Stimulated activated naive CD8-positive, alpha-beta T cell treated with anti-CD3 and anti-CD28 coated beads, Interleukin-15, amount 100 ng/mL, for 72 hours (primary cell): ENCODE results near the gene KIF25.

Experiments used
- ATAC-seq: fragments of 150-1000 bp; cut with Tn5 transposase; 2 replicates; pipeline ENCODE4 v1.10.0; 2021; ENCODE audit warnings: mild to moderate bottlenecking, moderate library complexity
- DNase-seq, 2 donors: peaks; one replicate each; pipeline ENCODE4 v3.0.0; 2021 to 2022
- H3K27ac Mint-ChIP-seq, 2 donors: one replicate each; pipeline ENCODE4 v1.8.0; 2022; ENCODE audit warnings: mild to moderate bottlenecking in 2 of 2, mixed read lengths in 2 of 2, moderate library complexity in 2 of 2
- H3K27me3 Mint-ChIP-seq: one replicate; pipeline ENCODE4 v1.8.0; 2022; ENCODE audit warnings: mixed read lengths
- H3K4me1 Mint-ChIP-seq: one replicate; pipeline ENCODE4 v1.8.0; 2022; ENCODE audit warnings: mild to moderate bottlenecking, mixed read lengths
- H3K4me3 Mint-ChIP-seq, 2 donors: one replicate each; pipeline ENCODE4 v1.8.0; 2022; ENCODE audit warnings: mild to moderate bottlenecking in 2 of 2, mixed read lengths in 2 of 2, moderate library complexity in 1 of 2
- H3K9me3 Mint-ChIP-seq, 2 donors: one replicate each; pipeline ENCODE4 v1.8.0; 2022; ENCODE audit warnings: mixed read lengths in 2 of 2

The KIF25 gene

GRCh38 chr6:168042426-168043192, 45.1 kb downstream of the KIF25 start:
- Mint-ChIP-seq H3K4me3 (no peak overlapping the region), H3K27ac (no peak overlapping the region), H3K9me3 (peaks cover 6 to 39% of the 10 kb centered on the region in 2 donors), H3K4me1 (no peaks in the 10 kb centered on the region), H3K27me3 (peaks cover 11% of the 10 kb centered on the region)
- ATAC-seq (no peak), DNase-seq (no peak)

DNA sequence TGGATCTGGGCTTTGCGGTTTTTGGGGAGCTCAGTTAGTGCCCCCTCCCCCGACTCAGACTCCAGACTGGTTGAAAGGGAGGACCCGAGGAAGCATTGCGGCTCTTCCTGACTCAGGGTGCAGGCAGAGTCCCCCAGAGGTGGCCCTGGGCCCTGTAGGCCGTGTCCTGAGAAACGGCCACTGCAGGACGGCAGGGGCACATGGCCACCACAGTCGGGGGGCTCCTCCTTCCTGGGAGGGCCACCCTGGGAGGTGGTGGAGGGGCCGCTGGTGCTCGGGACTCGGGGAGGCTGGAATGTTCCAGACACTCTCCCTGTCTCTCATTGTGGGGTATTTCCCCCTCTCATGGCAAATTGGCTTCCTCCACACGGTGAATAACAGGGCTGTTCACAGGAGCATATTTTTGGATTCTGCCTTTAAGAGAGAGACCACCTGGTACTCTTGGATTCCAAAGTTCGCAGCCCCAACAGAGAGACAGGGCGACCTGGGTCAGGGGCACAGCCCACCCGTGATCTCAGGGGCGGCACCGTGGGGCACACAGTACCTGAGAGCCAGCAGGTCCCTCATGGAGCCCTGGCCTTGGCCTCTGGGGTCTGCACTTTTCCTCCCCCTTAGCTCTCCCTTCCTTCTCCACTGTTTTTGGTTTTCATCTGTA, 45.8 kb downstream of the KIF25 start:
- H3K27ac Mint-ChIP-seq = no peak overlapping the region
- ATAC-seq = peak; percentile 34
- no peak for DNase-seq
- peaks cover 4% of the 10 kb centered on the region for H3K27me3 Mint-ChIP-seq
- no peak overlapping the region for H3K4me3 Mint-ChIP-seq
- no peaks in the 10 kb centered on the region for H3K4me1 Mint-ChIP-seq
- H3K9me3 Mint-ChIP-seq = peaks cover 4 to 37% of the 10 kb centered on the region in 2 donors

- Mint-ChIP-seq H3K9me3 (peaks cover 0 to 32% of the 10 kb centered on the region in 2 donors), H3K27me3 (no peaks in the 10 kb centered on the region), H3K27ac (no peak overlapping the region), H3K4me1 (no peaks in the 10 kb centered on the region), H3K4me3 (no peak overlapping the region)
- ATAC-seq (no peak), DNase-seq (no peak)
Observed at GRCh38 chr6:168043848-168044415, 46.5 kb downstream of the KIF25 start.

DNA sequence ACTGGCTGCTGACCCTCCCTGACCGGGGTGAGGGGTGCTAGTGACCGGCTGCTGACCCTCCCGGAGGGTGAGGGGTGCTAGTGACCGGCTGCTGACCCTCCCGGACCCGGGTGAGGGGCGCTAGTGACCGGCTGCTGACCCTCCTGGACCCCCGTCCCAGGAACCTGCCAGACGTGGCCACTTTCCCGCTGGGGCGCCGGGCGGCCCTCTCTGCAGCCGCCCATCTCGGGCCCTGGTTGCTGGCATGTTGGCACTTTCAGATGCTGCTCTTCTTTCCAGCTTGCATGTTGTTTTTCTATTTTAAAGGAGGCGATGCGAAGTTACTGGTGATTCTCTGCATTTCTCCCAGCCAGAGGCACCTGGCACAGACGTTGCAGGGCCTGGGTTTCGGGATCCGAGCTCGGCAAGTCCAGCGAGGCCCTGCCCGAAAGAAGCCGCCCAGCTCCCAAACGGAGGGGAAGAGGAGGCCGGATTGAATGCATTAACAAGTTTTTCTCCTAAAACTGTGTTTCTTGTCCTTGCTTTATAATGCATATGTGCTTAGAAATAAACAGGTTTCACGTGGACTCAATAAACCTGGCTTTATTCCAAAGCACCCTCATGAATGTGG, 47.2 kb downstream of the KIF25 start:
- Mint-ChIP-seq H3K4me3 (no peak overlapping the region), H3K4me1 (no peaks in the 10 kb centered on the region), H3K9me3 (peaks cover 0 to 32% of the 10 kb centered on the region in 2 donors), H3K27me3 (no peaks in the 10 kb centered on the region), H3K27ac (no peak overlapping the region)
- no peak for ATAC-seq
- no peak for DNase-seq

DNA sequence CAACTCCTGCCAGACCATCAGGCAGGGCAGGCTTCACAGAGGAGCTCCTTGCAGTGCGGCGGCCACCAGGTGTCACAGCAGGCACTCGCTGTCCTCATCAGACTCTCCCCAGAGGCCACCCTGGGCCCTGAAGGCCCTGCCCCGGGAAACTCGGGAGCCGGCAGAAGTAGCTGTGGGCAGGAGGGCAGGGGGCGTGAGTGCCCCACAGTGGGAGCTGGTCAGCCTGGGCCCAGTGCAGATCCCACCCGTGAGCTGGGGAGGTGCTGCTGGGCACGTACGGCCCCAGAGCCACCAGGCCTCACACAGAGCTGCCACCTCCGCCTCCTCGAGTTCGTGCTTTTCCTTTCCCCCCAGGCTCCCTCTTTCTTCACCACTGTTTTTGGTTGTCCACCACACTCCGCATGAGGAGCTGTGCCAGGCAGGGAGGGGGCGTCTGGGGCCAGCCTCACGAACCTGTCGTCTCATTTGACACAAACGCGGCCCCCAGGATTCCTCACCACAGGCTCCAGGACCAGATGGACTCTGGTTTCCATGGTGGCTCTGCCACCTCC, 47.7 kb downstream of the KIF25 start:
- H3K9me3 Mint-ChIP-seq = peaks cover 0 to 26% of the 10 kb centered on the region in 2 donors
- H3K4me3 Mint-ChIP-seq = no peak overlapping the region
- H3K4me1 Mint-ChIP-seq = no peaks in the 10 kb centered on the region
- DNase-seq (no peak), ATAC-seq (no peak)
- no peak overlapping the region for H3K27ac Mint-ChIP-seq
- no peaks in the 10 kb centered on the region for H3K27me3 Mint-ChIP-seq

- DNase-seq (no peak), ATAC-seq (peak; percentile 3)
- Mint-ChIP-seq H3K4me3 (no peak overlapping the region), H3K4me1 (no peaks in the 10 kb centered on the region), H3K27me3 (no peaks in the 10 kb centered on the region), H3K9me3 (peaks cover 0 to 19% of the 10 kb centered on the region in 2 donors), H3K27ac (no peak overlapping the region)
Observed at GRCh38 chr6:168045706-168046620, 48.5 kb downstream of the KIF25 start.

DNA sequence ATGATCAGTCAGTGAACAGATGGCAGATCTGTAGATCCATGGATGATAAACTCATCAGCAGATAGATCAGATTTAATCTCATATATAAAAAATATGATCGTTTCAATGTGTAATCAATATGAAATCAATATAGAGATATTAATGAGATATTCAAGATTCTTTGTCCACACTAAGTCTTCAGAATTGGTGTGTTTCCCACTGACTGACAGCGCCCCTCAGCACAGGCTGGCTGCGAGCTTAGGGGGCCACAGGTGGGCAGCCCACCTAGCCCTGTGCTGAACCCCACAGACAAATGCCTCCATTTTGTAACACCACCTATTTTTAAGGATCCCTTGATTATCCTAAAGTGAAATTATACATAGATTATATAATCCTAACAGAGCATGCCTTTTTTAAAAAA, 49.2 kb downstream of the KIF25 start:
- DNase-seq (no peak), ATAC-seq (no peak)
- no peak overlapping the region for H3K27ac Mint-ChIP-seq
- no peak overlapping the region for H3K4me3 Mint-ChIP-seq
- H3K27me3 Mint-ChIP-seq = no peaks in the 10 kb centered on the region
- no peaks in the 10 kb centered on the region for H3K4me1 Mint-ChIP-seq
- peaks cover 0 to 11% of the 10 kb centered on the region in 2 donors for H3K9me3 Mint-ChIP-seq

DNA sequence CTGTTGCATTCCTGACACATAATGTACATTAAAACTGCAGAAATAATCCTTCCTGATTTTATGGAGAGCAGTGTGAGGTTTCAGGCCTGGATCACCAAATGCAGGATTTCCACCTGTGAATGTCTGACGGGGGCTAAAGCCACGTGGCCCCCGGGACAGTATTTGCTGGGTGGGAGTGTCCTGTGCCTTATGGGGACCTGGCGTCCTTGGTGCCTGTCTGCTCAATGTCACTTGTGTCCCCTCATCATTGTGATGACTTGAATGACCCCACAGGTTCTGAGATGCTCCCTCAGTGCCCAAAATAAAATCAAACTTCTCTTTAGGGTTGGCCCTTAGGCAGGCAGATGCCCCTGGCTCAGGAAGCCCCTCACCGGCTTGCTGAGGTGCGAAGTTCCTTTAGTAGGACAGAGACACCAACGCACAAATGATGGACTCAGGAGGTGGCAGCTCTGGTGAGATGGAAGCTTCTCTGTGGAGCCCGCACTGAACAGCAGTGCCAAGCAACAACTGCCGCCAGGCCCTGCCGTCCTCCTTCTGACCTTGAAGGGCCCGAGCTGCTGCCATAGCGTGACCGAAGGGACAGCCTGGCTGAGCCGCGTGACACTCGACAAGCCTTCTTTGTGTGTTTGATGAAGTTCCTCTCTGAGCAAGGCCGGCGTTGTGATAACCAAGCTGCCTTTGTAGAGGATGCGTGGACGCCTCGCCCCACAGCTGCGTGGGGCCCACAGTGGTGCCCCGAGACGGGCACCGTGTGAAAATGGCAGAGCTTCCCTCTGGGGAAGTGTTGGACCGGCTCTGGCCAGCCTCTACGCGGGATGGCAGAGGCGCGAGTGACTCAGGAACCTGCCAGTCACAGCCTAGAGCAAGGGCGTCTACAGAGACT, 50.6 kb downstream of the KIF25 start:
- H3K27ac Mint-ChIP-seq = peak overlapping the region in 1 of 2 donors; percentile 57
- ATAC-seq = no peak
- H3K27me3 Mint-ChIP-seq = no peaks in the 10 kb centered on the region
- no peak overlapping the region for H3K4me3 Mint-ChIP-seq
- no peak for DNase-seq
- H3K9me3 Mint-ChIP-seq = no peaks in the 10 kb centered on the region
- no peaks in the 10 kb centered on the region for H3K4me1 Mint-ChIP-seq

GRCh38 chr6:168048724-168049025, 51.2 kb downstream of the KIF25 start:
- no peaks in the 10 kb centered on the region for H3K4me1 Mint-ChIP-seq
- ATAC-seq = no peak
- H3K27me3 Mint-ChIP-seq = no peaks in the 10 kb centered on the region
- DNase-seq = no peak
- no peak overlapping the region for H3K4me3 Mint-ChIP-seq
- no peaks in the 10 kb centered on the region for H3K9me3 Mint-ChIP-seq
- H3K27ac Mint-ChIP-seq = no peak overlapping the region

DNA sequence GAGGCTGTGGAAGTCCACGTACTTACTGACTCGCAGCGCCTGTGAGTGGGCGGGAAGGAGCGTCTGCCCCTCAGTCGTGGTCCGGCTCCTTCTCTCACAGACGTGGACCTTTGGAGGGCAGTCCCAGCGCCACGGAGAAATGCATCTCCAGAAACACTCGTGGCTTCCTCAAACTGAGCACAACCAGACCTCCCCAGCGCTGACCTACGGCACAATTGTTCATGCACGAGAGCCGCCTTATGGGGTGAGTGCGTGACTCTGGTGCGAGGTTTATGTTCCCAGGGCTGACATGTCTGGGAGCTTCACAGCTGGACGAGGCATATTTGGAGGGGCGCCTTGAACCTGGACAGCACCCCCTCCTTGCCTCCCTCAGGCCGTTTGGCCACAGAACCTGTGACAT, 51.8 kb downstream of the KIF25 start:
- no peak overlapping the region for H3K4me3 Mint-ChIP-seq
- ATAC-seq (no peak), DNase-seq (no peak)
- no peak overlapping the region for H3K27ac Mint-ChIP-seq
- no peaks in the 10 kb centered on the region for H3K4me1 Mint-ChIP-seq
- H3K27me3 Mint-ChIP-seq = no peaks in the 10 kb centered on the region
- H3K9me3 Mint-ChIP-seq = no peaks in the 10 kb centered on the region

DNA sequence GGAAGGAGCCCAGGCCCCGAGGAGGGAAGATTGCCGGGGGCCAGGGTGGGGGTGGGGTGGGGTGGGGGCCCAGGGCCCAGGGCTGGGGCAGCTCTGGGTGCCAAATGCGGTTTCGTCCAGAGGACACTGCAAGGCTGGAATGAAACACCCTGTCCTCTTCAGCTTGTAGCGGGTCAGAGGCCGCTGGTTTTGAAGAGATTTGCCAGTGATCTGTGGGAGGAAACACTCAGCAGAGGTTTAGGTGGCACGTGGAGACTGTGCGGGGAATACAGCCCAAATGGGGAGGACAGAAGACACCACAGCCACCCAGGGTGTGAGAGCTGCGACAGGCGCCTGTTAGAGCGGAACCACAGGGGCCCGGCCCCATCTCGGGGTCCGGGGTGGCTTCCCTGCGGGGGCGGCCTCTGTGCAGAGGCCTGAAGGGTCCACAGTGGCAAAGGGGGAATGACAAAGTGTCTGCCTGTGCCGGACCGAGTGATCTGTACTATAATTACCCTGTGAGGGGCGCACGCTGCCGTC, 52.3 kb downstream of the KIF25 start:
- no peak for ATAC-seq
- Mint-ChIP-seq H3K4me1 (no peaks in the 10 kb centered on the region), H3K9me3 (no peaks in the 10 kb centered on the region), H3K27me3 (no peaks in the 10 kb centered on the region), H3K27ac (no peak overlapping the region), H3K4me3 (no peak overlapping the region)
- no peak for DNase-seq

- Mint-ChIP-seq H3K4me1 (no peaks in the 10 kb centered on the region), H3K9me3 (no peaks in the 10 kb centered on the region), H3K27ac (no peak overlapping the region), H3K4me3 (no peak overlapping the region), H3K27me3 (no peaks in the 10 kb centered on the region)
- DNase-seq = no peak
- ATAC-seq = no peak
Observed at GRCh38 chr6:168050225-168050880, 52.9 kb downstream of the KIF25 start.

DNA sequence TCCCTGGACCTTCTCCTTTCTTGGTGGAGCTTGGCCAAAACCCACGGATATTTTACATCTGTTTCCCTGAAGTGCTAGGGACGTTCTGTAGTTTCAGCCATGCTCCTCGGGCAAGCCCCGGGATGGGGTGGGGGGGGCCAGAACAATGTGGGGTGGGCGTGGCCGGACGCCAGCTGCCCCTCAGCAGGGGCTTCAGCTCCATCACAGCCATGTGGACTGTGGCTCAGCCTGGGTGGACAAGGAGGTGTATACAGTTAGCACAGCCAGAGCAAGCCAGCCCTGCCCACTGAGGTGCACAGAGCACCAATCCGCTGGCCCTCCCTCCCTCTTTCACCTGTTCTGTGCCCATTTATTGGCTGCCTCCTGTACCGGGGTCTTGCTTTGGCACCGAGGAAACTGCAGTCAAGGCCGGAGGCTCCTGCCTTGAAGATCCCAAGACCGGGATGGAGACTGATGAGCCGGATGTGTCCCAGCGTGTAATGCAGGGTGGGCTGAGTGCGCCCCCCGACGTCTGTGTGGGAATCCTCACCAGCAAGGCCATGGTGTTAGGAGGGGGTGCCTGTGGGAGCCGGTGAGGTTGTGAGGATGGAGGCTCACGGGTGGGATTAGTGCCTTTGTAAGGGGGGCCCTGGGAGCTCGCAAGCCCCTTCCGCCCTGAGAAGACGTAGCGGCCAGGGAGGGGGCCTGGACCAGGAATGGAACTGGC, 53.6 kb downstream of the KIF25 start:
- ATAC-seq (no peak), DNase-seq (no peak)
- no peaks in the 10 kb centered on the region for H3K9me3 Mint-ChIP-seq
- H3K4me3 Mint-ChIP-seq = no peak overlapping the region
- no peaks in the 10 kb centered on the region for H3K4me1 Mint-ChIP-seq
- H3K27me3 Mint-ChIP-seq = no peaks in the 10 kb centered on the region
- peak overlapping the region in 1 of 2 donors; percentile 42 for H3K27ac Mint-ChIP-seq
